Erythroblast (primary cell): ENCODE data around the gene WDCP.

Experiments used
- GATA1 ChIP-seq: IDR thresholded peaks from 2 replicates; pipeline ENCODE4 v1.6.1; 2011; ENCODE audit warnings: low read depth, mild to moderate bottlenecking, control low read depth, low read length, moderate library complexity
- POLR2A ChIP-seq: IDR thresholded peaks from 2 replicates; pipeline ENCODE4 v1.6.1; 2011; ENCODE audit warnings: mild to moderate bottlenecking, low read length

- no peak for TF ChIP-seq POLR2A
- no peak for TF ChIP-seq GATA1
Observed at GRCh38 chr2:24050041-24050979, 3.1 kb upstream of the WDCP start.
